Panc1 (cell line): ENCODE data around the gene MPZL1.
"Not testable (repeated sequence)": the region's sequence is repeated elsewhere in the genome, so short reads cannot be mapped to it uniquely, and the experiment has no call there.

Experiments used
- POLR2AphosphoS5 ChIP-seq: IDR thresholded peaks from 2 replicates; pipeline ENCODE4 v1.6.1; 2012; ENCODE audit warnings: mild to moderate bottlenecking, low read depth, low read length, moderate library complexity
- SIN3A ChIP-seq: IDR thresholded peaks from 2 replicates; pipeline ENCODE4 v1.6.1; 2012; ENCODE audit warnings: low read depth, mild to moderate bottlenecking, low read length, moderate library complexity, borderline replicate concordance; ENCODE audit not compliant: insufficient read depth
- TCF7L2 ChIP-seq: IDR thresholded peaks from 2 replicates; pipeline ENCODE4 v1.6.1; 2011; ENCODE audit warnings: mild to moderate bottlenecking, low read depth, low read length, inconsistent platforms
- TF ChIP-seq, protein P1 (sequence below): fragments of 450-650 bp; IDR thresholded peaks from 2 replicates; pipeline ENCODE4 v1.5.1; 2017; ENCODE audit warnings: mild to moderate bottlenecking

DNA sequence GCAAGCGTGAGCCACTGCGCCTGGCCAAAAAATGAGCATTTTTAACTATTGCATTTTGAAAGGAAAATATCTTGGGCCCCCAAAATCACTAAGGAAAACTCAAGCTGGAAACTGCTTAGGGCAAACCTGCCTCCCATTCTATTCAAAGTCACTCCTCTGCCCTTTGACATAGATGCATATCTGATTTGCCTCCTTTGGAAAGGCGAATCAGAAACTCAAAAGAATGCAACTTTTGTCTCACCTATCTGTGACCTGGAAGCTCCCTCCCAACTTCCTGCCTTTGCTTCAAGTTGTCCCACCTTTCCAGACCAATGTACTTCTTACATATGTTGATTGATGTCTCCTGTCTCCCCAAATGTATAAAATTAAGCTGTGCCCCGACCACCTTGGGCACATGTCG lies 108.9 kb downstream of the MPZL1 start:
- TF ChIP-seq, protein P1, sequence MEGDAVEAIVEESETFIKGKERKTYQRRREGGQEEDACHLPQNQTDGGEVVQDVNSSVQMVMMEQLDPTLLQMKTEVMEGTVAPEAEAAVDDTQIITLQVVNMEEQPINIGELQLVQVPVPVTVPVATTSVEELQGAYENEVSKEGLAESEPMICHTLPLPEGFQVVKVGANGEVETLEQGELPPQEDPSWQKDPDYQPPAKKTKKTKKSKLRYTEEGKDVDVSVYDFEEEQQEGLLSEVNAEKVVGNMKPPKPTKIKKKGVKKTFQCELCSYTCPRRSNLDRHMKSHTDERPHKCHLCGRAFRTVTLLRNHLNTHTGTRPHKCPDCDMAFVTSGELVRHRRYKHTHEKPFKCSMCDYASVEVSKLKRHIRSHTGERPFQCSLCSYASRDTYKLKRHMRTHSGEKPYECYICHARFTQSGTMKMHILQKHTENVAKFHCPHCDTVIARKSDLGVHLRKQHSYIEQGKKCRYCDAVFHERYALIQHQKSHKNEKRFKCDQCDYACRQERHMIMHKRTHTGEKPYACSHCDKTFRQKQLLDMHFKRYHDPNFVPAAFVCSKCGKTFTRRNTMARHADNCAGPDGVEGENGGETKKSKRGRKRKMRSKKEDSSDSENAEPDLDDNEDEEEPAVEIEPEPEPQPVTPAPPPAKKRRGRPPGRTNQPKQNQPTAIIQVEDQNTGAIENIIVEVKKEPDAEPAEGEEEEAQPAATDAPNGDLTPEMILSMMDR, result not testable (repeated sequence)
- TF ChIP-seq POLR2AphosphoS5, SIN3A, TCF7L2: not testable (repeated sequence)
